Right hindlimb (tissue), 1 donor: ENCODE data around the gene MBD3L2B.
"Not testable (repeated sequence)": the region's sequence is repeated elsewhere in the genome, so short reads cannot be mapped to it uniquely, and the experiment has no call there.

Experiments
- DNase-seq: peaks from one replicate; pipeline ENCODE4 v3.0.0-alpha.2; 2018

MBD3L2B gene

DNA sequence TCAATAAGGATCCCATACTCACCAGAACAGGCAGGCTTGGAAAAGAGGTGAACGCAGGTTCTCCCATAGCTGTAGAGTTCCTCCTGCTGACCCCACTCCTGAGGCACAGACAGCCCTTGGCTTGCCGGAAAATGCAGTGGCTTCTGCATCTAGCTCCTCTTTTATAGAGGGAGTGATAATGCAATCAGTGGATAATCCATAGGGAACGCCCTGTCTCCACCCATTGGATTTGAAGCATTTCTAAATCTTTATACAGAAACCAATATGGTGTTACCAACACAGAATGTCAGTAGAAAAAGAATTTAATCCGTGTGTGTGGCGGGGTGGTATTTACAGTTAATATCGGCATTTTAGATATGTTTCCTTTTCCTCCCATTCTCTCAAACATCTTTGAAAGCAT lies at the start of gene MBD3L2B:
MBD3L2B (minus strand) TSS at position 101 of the 400 bp plus-strand sequence; CDS start at position 67, 34 bp downstream.
- DNase-seq = not testable (repeated sequence)

- no peak for DNase-seq
Measured at GRCh38 chr19:7069904-7070226, 48.6 kb upstream of the MBD3L2B start.

GRCh38 chr19:7069042-7069903 lies 48.0 kb upstream of the MBD3L2B start, which contains the start of gene ZNF557:
TSS of gene ZNF557 (plus strand) at chr19:7069703. CDS start at chr19:7075075, 5,372 bp downstream.
- DNase-seq = peak; percentile 99

DNA sequence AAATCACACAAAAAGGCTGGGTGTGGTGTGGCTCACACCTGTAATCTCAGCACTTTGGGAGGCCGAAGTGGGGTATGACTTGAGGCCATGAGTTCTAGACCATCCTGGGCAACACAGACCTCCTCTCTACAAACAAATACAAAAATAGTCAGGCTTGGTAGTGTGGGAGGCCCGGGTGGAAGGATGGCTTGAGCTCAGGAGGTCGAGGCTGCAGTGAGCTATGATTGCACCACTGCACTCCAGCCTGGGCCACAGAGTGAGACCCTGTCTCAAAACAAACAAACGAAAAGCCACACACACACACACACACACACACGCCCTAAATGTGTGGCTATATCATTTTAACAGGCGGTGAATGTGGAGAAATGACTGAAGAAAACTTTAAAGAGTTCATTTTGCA lies 47.4 kb upstream of the MBD3L2B start:
- no peak for DNase-seq

- no peak for DNase-seq
Measured at GRCh38 chr19:7067716-7068115, 46.5 kb upstream of the MBD3L2B start.

GRCh38 chr19:7067122-7067521 lies 45.9 kb upstream of the MBD3L2B start:
- DNase-seq = not testable (repeated sequence)

GRCh38 chr19:7063764-7064418 lies 42.7 kb upstream of the MBD3L2B start:
- DNase-seq = no peak

DNA sequence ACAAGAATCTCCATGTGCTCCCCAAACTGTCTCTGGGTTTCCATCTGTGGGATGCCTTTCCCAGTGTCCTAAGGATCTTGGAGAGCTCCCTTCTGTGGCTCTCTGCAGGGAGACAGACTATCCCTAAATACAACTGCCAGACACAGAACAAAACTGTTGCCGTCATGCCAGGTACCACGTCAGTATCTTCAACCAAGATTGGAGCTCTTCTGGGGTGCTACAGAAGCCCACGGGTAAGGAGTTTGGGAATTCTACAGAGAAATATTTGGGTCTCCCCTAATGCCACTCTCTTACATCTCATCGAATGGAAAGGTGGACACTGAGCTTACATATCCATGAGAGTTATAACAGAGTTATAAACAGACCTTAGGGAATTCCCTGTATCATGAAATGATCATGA lies 42.1 kb upstream of the MBD3L2B start:
- DNase-seq = no peak

DNA sequence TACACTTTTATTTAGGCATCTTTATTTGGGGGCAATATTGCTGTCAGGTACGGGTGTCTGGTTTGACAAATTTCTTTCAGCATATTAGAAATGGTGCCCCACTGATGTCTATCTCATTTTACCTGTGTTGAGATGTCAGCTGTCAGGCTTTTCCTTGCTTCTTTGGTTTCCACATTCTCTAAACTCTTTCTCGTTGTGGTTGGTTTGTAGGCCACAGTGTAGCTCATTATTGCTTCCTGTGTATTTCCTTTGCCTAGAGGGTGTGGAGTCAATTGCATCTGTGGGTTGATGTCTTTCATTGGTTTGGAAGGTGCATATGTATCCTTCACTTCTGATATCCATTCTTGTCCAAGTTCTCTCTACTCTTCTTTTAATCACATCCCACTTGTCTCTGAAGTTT lies 38.7 kb upstream of the MBD3L2B start:
- DNase-seq = not testable (repeated sequence)

DNA sequence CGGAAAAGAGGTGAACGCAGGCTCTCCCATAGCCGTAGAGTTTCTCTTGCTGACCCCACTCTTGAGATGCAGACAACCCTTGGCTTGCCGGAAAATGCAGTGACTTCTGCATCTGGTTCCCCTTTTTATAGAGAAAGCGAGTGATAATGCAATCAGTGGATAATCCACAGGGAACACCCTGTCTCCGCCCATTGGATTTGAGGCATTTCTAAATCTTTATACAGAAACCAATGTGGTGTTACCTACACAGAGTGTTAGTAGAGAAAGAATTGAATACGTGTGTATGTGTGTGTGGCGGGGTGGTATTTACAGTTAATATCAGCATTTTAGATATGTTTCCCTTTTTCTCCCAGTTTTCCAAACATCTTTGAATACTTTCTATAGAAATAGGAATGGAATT lies 37.3 kb upstream of the MBD3L2B start, which contains the start of gene MBD3L3:
MBD3L3 (minus strand) TSS at position 101 of the 400 bp plus-strand sequence; CDS start at position 30, 71 bp downstream.
- DNase-seq = not testable (repeated sequence)

DNA sequence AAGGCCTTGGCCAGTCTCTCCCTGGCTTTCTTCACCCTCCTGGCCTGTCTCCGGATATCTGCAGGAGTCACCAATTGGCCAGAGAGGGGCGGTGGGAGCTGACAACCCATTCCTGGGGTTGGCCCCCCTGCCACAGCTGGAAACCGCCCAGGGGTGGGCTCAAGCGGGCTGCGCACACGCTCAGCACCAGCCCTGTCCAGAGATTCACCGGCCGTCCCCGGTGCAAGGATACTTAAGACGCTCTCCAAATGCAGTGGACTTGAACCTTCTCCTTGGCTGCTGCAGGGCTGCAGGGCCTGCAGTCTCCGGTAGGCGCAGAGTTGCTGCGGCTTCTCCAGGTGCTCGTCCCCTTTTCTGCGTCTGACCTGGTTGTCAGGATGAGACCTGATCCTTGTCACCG lies 35.1 kb upstream of the MBD3L2B start:
- DNase-seq = not testable (repeated sequence)

DNA sequence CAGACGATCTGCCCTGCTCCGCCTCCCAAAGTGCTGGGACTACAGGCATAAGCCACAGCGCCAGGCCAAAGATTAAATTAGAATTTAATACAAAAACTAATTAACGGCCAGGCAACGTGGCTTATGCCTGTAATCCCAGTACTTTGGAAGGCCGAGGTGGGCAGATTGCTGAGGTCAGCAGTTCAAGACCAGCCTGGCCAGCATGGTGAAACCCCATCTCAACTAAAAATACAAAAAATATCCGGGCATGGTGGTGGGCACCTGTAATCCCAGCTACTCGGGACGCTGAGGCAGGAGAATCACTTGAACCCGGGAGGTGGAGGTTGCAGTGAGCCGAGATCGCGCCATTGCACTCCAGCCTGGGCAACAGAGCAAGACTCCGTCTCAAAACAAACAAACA lies 34.4 kb upstream of the MBD3L2B start:
- not testable (repeated sequence) for DNase-seq

DNA sequence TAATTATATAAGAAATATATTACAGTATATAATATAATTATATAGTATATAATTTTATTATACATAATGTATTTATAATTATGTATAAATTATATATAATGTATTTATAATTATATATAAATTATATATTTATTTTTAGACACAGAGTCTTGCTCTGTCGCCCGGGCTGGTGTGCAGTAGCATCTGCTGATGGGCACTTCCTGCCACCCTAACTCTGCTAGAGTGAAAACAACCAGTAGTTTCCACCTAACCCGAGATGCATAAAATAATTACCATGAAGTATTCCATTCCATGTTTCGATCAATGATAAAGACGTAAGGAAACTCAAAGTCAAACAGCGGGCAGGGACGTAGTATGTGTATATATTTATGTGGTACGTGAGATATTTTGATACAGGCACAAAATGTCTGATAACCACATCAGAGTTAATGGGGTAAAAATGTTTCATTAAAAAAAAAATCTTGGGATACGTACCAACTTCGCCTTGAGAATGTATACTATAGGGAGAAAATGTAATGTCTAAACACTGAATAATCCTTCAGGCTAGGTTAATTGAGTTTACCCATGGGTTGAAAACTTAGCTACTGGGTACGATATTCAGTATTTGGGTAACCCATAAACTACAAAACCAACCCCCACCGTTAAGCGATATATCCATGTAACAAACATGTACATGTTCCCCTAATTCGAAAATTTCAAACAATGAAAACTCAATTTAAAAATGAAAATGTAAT lies 33.6 kb upstream of the MBD3L2B start:
- DNase-seq = not testable (repeated sequence)

DNA sequence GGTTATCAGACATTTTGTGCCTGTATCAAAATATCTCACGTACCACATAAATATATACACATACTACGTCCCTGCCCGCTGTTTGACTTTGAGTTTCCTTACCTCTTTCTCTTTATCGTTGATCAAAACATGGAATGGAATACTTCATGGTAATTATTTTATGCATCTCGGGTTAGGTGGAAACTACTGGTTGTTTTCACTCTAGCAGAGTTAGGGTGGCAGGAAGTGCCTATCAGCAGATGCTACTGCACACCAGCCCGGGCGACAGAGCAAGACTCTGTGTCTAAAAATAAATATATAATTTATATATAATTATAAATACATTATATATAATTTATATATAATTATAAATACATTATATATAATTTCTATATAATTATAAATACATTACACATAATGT lies 31.7 kb upstream of the MBD3L2B start:
- not testable (repeated sequence) for DNase-seq

- DNase-seq = not testable (repeated sequence)
Measured at GRCh38 chr19:7051421-7051820, 30.2 kb upstream of the MBD3L2B start.

DNA sequence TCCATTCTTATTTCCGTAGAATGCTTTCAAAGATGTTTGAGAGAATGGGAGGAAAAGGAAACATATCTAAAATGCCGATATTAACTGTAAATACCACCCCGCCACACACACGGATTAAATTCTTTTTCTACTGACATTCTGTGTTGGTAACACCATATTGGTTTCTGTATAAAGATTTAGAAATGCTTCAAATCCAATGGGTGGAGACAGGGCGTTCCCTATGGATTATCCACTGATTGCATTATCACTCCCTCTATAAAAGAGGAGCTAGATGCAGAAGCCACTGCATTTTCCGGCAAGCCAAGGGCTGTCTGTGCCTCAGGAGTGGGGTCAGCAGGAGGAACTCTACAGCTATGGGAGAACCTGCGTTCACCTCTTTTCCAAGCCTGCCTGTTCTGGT lies 27.8 kb upstream of the MBD3L2B start, which contains the start of gene MBD3L2:
MBD3L2 (plus strand) TSS at position 301 of the 400 bp plus-strand sequence; CDS start at position 354, 53 bp downstream.
- not testable (repeated sequence) for DNase-seq

GRCh38 chr19:7041563-7041962 lies 20.3 kb upstream of the MBD3L2B start:
- not testable (repeated sequence) for DNase-seq

DNA sequence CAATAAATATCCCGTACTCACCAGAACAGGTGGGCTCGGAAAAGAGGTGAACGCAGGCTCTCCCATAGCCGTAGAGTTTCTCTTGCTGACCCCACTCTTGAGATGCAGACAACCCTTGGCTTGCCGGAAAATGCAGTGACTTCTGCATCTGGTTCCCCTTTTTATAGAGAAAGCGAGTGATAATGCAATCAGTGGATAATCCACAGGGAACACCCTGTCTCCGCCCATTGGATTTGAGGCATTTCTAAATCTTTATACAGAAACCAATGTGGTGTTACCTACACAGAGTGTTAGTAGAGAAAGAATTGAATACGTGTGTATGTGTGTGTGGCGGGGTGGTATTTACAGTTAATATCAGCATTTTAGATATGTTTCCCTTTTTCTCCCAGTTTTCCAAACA lies 18.8 kb upstream of the MBD3L2B start, which contains the start of gene MBD3L4:
MBD3L4 (minus strand) TSS at position 101 of the 400 bp plus-strand sequence; CDS start at position 66, 35 bp downstream.
- DNase-seq = not testable (repeated sequence)

- DNase-seq = not testable (repeated sequence)
Measured at GRCh38 chr19:7030278-7030677, 9.0 kb upstream of the MBD3L2B start, which contains the start of gene MBD3L5. TSS of gene MBD3L5 (plus strand) at chr19:7030578. CDS start at chr19:7030612, 34 bp downstream.

- DNase-seq = not testable (repeated sequence)
Measured at GRCh38 chr19:7028790-7029189, 7.6 kb upstream of the MBD3L2B start.

DNA sequence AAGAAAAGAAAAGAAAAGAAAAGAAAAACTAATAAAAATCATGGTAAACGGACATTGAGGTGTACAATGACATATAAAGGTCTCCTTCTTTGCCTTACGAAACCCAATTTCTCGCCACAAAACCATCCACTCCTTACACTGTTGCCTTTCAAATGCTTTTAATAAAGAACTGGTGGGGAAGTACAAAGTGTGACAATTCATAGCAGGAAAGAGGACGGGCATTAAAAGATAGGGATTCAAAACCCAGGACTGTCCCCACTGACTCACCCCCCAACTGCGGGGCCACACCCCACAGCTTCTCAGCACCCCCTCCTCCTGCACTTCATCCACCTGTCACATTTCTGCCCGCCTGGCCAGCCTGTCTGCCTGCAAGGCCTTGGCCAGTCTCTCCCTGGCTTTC lies 2.4 kb downstream of the MBD3L2B start:
- no peak for DNase-seq

DNA sequence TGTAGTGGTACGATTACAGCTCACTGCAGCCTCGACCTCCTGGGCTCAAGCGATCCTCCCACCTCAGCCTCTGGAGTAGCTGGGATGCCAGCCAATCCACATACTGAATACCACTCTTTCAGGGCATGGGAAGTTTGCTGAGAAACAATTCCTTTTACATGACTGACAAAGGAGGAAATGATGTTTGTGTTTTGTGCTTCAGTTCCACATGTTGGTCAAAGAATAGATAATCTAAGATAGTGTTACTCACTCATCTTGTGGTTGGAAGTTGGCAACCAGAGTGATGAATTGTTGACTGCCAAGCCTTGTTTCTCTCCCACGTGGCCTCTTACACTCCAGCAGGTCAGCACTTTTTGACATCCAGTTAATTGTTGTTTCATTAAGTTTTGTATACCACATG lies 7.6 kb downstream of the MBD3L2B start:
- no peak for DNase-seq
